RWPE1 (cell line): ENCODE measurements around the gene H6PD.

ENCODE experiments used
- CTCF ChIA-PET: fragments of 350-600 bp; sonication (Branson Sonifier 250); formaldehyde crosslinking; extraction: SDS; loops from one replicate; lab custom pipeline; 2021; lab: Yijun Ruan, JAX
- POLR2A ChIA-PET: fragments of 400-600 bp; formaldehyde crosslinking; extraction: SDS; loops from one replicate; lab custom pipeline; 2020; ENCODE audit warnings: antibody characterized with exemption; ENCODE audit not compliant: low non-redundant PET; lab: Yijun Ruan, JAX
- DNase-seq: peaks from one replicate; pipeline ENCODE4 v3.0.0; 2012; ENCODE audit warnings: low spot score
- H3K27ac ChIP-seq: fragments of 450-650 bp; 2 replicates; pipeline ENCODE4 v1.5.1; 2017
- CTCF ChIP-seq: fragments of 450-650 bp; conservative IDR thresholded peaks from 2 replicates; pipeline ENCODE4 v1.5.1; 2017; ENCODE audit warnings: low read depth, mild to moderate bottlenecking

The H6PD gene

DNA sequence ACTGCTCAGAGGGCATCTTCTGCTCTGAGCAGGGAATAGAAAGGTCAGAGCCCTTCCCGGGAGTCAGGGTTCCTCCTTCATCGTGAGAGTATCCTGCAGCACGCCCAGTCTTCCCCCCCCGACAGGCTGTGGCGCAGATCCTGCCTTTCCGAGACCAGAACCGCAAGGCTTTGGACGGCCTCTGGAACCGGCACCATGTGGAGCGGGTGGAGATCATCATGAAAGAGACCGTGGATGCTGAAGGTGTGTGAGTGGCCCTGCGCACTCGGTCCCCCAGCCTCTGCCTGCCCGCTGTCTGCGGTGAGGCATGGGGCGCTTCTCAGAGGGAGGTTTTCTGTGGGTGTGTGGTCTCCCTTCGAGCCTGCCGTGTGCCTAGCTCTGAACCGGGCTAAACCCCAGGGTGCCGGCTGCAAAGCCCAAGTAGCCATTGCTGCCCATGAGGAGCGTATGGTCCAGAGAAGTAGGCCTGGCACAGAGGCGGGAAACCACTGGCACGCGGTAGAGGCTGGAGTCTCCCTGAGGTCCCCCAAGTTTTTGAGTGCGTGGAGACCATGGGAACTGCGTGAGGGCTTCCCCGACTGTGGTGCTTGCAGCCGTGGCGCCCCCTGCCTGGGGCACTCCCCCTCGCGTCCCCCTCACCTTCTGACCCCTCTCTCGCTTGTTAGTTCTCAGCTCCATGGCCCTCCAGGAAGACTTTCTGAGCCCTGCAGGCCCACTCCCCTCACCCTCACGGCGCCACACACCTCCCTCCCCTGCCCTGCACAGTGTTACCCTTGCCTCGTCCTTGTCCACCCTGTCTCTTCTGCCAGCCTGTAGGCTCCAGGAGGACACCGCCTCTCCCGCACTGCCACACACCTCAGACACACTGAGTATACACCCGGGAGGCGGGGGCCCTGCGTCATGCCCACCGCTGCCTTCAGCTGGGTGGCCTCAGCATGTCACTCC, 12.5 kb downstream of the H6PD start:
- CTCF ChIA-PET = no interaction called here

GRCh38 chr1:9247894-9248293, 13.3 kb downstream of the H6PD start:
- ChIA-PET CTCF (no interaction called here), POLR2A (no interaction called here)
- TF ChIP-seq CTCF = no peak
- DNase-seq = no peak
- no peak overlapping the region for H3K27ac ChIP-seq

More for the DNA sequence above, 12.5 kb downstream of the H6PD start:
- no peak for TF ChIP-seq CTCF
- DNase-seq = no peak
- no peak overlapping the region for H3K27ac ChIP-seq
- POLR2A ChIA-PET = no interaction called here

- no peak for DNase-seq
- TF ChIP-seq CTCF = no peak
- H3K27ac ChIP-seq = no peak overlapping the region
- CTCF ChIA-PET = no interaction called here
- POLR2A ChIA-PET = no interaction called here
Measured at GRCh38 chr1:9248341-9249262, 14.0 kb downstream of the H6PD start.

DNA sequence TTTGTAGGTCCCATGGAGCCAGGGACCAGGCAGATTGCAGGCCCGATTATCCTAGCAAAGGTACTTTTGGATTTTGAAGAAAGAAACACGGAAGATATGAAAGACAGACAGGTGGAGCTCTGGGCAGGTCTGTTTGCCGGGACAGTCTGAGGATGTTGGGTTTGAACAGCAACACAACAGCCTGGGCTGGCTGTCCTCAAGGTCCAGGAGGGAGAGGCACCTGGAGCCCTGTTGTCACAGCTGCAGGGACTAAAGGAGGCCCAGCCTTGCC, 14.6 kb downstream of the H6PD start:
- ChIA-PET CTCF (no interaction called here), POLR2A (no interaction called here)
- H3K27ac ChIP-seq = no peak overlapping the region; the same call in 1 of the 2 replicates
- TF ChIP-seq CTCF = no peak
- DNase-seq = no peak

- no peak overlapping the region; the same call in 1 of the 2 replicates for H3K27ac ChIP-seq
- ChIA-PET POLR2A (no interaction called here), CTCF (no interaction called here)
- TF ChIP-seq CTCF = no peak
- no peak for DNase-seq
Measured at GRCh38 chr1:9249534-9250410, 15.2 kb downstream of the H6PD start.
